Endothelial cell of umbilical vein (primary cell): ENCODE measurements around the gene HSF2.

Experiments
- CTCF ChIP-seq, 2 donors: IDR thresholded peaks; 1 replicate in 1 of 2; 2 replicates in 1 of 2; pipeline ENCODE4 v1.5.1; 2011; ENCODE audit warnings: low read length in 2 of 2, mild to moderate bottlenecking in 2 of 2, moderate library complexity in 2 of 2, control low read depth in 1 of 2, inconsistent platforms in 1 of 2, low read depth in 1 of 2; ENCODE audit not compliant: insufficient read depth in 1 of 2; ENCODE audit errors: extremely low read depth in 1 of 2
- POLR2A ChIP-seq: IDR thresholded peaks from 2 replicates; pipeline ENCODE4 v1.6.1; 2012; ENCODE audit warnings: low read depth, mild to moderate bottlenecking, control low read depth, low read length
- TF ChIP-seq, protein P1 (sequence below): IDR thresholded peaks from 2 replicates; pipeline ENCODE4 v1.6.1; 2011; ENCODE audit not compliant: insufficient read depth, insufficient read length

DNA sequence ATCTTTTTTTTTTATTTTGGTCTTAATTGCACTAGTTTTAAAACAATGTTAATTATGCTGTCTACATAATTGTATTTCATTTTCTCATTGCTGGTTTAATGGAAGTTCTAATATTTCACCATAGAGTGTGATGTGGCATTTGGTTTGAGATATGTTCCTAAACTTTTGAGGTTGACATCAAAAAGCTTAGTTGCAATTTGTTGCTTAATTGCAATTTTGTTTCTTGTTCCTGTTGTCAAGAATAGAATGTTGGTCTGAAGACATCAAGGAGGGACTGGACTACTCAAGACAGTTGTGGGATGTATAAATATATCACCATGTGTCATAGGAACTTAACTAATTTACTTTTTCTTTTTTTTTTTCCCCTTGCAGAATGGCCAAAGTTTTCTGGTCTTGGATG, 12.5 kb downstream of the HSF2 start:
- TF ChIP-seq POLR2A, result no peak
- TF ChIP-seq, protein P1, sequence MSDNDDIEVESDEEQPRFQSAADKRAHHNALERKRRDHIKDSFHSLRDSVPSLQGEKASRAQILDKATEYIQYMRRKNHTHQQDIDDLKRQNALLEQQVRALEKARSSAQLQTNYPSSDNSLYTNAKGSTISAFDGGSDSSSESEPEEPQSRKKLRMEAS, result no peak
- no peak for TF ChIP-seq CTCF (IDR thresholded peaks at IDR 0.05; ENCODE audit: extremely low read depth in 1 of 2, insufficient read depth in 1 of 2, low read depth in 1 of 2, low read length in 2 of 2)
